H54 (cell line): ENCODE data around the gene GRIK4.

ENCODE experiments used
- DNase-seq: peaks from one replicate; pipeline ENCODE4 v3.0.0; 2011; ENCODE audit warnings: low spot score, mixed read lengths; ENCODE audit not compliant: insufficient read length
- FAIRE-seq: peaks from 3 replicates; lab custom pipeline; 2011; peaks lifted over from hg19 to GRCh38; lab: Jason Lieb, UNC
- POLR2A ChIP-seq: IDR thresholded peaks from 2 replicates; pipeline ENCODE4 v1.6.1; 2011; ENCODE audit warnings: low read depth, mild to moderate bottlenecking, low read length

The GRIK4 gene

DNA sequence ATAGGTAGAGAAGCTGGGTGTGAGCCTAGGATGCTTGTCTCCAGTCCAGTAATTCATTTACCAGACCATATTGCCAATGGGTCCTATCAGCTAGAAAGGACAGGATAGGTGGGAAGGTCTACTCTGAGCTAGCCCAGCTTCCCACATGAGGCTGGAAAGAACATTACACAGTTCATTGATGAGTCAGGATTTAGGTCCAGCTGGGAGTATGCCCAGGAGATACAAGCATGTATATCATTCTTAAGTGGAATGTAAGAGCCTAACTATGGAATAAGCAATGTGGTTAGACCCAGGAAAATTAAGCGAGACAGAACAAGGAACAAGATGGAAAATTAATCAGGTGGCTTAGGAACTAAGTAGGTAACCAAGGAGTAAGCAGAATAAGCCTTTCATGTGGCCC lies 453.3 kb downstream of the GRIK4 start:
- DNase-seq, result no peak
- TF ChIP-seq POLR2A, result no peak
- FAIRE-seq, result no peak

DNA sequence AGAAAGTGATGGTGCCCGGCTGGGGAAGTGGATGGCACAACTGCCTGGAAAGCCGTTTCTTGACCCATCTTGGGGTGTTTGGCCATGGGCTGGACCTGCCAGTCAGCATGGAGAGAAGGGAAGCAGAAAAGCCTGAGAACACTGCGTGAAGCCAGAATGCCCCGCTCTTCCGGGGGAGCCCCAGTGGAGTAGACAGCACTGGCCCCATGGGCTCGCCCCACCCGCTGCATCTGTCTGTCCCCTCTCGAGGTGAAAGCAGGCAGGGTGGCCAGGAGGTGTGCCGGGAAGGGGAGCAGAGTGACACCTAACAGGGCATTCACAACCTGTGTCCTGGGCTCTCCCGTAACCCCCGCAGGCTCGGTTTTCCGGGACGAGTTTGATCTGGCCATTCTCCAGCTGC lies 455.3 kb downstream of the GRIK4 start:
- no peak for DNase-seq
- TF ChIP-seq POLR2A, result no peak
- no peak for FAIRE-seq

DNA sequence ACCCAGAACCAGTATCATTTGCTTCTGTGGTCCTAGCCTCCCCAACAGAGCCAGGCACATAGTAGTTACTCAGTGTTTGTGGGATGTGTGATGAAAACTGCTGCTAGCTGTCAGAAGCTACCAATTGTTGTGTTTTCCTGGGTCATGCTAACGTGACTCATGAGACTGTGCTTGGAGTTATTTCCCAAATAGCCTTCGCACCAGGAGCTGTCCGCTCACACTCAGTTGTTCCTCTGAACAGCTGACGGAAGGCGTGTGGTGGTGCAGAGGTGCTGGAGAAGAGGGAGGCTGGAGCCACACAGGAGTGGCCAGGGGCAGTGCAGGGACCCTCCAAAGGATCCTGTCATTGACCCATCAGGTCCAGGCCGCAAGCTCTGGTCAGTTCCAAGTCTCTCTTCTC lies 458.4 kb downstream of the GRIK4 start:
- FAIRE-seq (no peak), DNase-seq (no peak)
- TF ChIP-seq POLR2A, result no peak

DNA sequence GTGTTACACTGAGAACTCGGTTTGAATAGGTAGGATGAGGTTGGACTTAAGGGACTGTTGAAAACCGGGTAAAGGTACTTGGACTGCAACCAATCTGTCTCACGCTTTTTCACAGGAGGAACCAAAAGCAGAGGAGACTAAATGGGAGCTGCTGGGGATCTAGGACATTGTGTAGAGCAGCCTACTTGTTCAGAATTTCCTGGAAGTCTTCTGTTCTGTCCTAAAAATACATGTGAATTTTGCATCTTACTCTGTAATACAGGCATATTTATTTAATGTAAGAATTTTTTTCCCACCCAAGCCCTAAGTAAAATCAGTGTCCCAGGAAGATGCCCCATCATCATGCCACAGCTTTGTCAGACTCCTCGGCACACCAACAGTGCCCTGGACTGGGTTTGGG lies 460.3 kb downstream of the GRIK4 start:
- FAIRE-seq (no peak), DNase-seq (no peak)
- TF ChIP-seq POLR2A, result no peak

DNA sequence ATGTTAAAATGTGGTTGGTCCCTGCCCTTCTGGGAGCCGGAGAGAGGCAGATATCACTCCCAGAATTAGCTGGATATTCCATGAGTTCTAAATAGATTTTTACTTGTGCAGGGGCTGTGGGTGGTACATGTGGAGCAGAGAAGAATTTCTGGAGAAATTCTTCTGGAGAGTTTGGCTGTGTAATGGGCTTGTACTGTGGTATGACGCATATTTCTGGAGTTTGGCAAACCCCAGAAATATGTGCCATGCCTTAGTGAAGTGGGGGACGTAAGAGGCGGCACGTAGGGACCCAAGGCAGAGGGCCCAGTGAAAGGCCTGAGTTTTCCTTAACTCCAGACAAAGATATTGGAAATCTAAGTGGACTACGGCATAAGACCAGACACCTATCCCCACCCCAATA lies 461.1 kb downstream of the GRIK4 start:
- TF ChIP-seq POLR2A, result no peak
- FAIRE-seq (no peak), DNase-seq (no peak)

DNA sequence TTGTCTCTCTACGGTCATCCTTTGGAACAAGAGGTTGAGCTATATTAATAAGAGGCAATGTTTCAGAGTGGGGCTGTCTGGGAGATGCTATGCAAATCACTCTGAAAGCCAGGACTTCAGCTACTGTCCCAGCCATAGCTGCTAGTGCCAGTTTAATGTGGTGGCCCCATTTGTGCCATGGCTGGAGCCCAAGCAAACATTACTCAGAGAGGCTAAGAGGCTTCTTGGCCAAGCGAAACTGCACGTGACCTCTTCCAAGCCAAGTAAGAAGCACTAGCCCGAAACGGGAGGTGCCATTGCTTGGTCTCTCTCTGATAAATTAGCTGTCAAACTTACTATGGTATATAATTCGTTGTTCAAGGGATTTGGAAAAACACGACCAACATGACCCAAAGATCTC lies 462.0 kb downstream of the GRIK4 start:
- no peak for TF ChIP-seq POLR2A
- FAIRE-seq, result no peak

DNA sequence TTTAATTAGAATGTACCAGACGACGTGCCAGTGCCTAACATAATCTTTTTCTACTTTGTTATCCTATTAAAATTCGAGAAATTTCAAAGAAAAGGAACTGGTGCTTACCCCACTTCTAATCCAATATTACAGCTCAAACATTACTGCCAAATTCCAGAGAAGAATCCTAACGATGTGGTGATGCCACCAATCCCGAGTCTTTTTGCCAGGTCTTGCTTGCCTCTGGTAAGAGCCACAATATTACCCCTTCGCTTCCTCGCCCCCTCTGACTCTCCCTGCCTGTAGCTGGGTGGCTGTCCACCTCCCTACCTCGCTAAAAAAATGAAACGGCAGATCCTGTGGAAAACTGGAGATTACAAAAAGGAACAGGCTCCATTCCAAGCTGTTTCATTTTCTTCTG lies 462.9 kb downstream of the GRIK4 start:
- FAIRE-seq (no peak), DNase-seq (no peak)
- no peak for TF ChIP-seq POLR2A

More for the DNA sequence above, 462.0 kb downstream of the GRIK4 start:
- no peak for DNase-seq

DNA sequence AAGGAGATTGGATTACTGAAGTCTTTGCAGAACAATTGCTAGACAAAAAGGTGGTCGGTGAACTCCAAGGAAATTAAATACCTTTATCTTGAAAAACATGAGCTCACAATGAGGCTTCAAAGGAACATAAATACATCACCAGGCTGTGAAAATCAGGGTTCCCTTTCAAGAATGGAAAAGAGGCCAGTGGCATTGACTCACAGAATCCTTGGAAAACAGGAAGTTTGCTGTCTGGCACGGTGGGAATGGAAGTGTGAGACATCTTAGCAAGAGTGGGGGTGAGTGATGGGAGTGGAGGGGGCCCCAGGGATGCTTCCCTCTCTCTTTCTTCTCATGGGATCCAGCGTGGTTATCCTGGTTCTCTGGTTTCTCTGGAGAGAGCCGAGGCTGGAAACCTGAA lies 463.4 kb downstream of the GRIK4 start:
- FAIRE-seq, result no peak
- no peak for DNase-seq
- TF ChIP-seq POLR2A, result no peak

DNA sequence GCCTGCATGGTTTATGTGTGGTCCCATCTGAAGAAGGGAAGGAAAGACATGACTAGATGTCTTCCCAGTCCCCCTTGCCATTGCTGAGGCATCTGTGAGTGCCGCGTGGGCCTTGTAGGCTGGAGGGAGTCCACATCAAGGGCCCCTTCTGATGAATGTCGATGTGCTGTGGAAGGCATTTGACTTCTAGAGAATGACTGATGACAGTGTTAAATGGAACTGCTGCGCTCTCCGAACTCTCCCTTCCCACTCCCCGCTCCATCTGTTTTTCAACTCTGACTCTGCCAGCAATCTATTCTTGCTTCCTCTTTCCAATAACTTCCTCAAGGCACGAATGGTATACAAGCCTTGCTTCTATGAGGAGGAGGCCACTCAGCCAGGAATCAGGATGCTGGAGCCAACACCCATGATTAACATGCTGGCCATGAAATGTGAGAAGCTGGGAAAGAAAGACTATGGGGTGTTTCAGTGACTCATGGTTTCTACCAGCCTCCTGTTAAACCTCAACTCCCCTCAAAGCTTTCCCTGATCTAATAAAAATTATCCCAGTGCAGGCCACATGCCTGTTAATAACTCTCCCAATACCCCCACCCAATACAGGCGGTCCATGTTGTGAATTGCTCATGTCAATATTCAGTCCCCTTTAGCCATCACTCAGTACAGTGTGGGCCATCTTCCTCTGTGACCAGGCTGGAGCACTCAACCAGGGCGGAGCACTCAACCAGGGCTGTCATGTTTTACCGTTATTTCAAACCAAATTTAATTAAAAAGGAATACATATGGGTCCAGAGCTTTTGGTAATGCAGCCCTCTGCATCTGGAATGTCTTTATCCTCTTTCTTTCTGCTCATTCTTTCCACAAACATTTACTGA lies 466.0 kb downstream of the GRIK4 start:
- FAIRE-seq (no peak), DNase-seq (no peak)
- TF ChIP-seq POLR2A, result no peak

DNA sequence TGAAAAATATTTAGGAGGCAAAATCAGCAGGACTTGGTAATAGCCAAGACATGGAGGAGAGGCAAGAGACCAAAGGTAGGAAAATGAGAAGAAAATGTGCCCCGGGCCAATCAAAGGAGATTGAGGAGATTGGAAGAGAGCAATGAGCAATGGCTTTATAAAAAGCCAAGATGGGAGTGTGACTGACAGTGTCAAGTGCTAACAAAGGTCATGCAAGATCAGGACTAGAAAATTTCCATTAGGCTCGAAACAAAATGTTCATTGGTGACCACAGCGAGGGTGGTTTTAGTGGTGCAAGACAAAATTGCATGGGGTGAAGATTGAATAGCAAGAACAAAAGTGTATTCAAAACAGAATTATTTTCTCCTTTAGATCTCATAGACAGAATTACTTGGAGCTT lies 467.2 kb downstream of the GRIK4 start:
- no peak for TF ChIP-seq POLR2A
- no peak for DNase-seq
- FAIRE-seq, result no peak

DNA sequence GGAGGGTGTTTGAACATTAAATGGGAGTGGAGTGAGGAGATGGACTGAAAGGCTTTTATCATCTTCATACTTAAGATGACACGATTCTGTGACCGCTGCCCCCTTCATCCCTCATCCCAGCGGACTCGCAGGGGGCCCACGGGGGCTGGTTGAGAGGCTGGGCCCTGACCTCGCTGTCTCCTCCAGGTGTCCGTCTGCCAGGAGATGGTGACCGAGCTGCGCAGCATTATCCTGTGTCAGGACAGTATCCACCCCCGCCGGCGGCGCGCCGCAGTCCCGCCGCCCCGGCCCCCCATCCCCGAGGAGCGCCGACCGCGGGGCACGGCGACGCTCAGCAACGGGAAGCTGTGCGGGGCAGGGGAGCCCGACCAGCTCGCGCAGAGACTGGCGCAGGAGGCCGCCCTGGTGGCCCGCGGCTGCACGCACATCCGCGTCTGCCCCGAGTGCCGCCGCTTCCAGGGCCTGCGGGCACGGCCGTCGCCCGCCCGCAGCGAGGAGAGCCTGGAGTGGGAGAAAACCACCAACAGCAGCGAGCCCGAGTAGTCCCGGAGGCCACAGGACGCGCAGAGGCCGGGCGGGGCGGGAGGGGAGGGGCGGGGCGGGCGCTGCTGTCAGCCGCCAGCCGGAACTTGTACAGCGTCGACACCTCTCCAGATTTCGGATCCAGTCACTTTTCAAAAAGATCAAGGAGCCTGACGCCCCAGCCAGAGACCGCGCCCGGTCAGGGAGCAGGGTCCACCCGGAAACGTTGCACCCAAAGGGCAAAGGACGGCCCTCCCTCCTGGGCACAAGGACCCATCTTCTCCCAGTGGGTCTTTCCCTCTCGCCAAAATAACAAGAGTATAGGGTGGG lies 474.4 kb downstream of the GRIK4 start:
- FAIRE-seq (no peak), DNase-seq (no peak)
- TF ChIP-seq POLR2A, result no peak

DNA sequence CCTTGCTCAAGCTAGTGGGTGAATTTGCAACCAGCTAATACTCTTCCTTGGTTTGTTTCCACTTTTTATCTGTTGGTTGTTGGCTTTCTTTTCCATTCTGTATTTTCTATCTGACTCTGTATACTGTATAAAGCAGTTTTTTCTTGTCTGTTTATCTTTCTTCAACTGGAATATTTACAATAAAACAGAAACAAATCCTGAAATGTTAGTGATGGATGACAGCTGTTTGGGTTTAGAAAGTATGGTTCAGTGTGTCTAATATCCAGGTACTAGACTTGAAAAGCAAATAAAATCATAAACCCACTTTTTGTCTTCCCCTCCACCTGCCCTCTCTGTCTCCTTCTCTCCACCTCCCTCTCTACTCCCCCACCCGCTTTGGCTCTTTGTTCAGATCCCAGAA lies 477.1 kb downstream of the GRIK4 start:
- no peak for DNase-seq
- FAIRE-seq, result no peak
- no peak for TF ChIP-seq POLR2A

DNA sequence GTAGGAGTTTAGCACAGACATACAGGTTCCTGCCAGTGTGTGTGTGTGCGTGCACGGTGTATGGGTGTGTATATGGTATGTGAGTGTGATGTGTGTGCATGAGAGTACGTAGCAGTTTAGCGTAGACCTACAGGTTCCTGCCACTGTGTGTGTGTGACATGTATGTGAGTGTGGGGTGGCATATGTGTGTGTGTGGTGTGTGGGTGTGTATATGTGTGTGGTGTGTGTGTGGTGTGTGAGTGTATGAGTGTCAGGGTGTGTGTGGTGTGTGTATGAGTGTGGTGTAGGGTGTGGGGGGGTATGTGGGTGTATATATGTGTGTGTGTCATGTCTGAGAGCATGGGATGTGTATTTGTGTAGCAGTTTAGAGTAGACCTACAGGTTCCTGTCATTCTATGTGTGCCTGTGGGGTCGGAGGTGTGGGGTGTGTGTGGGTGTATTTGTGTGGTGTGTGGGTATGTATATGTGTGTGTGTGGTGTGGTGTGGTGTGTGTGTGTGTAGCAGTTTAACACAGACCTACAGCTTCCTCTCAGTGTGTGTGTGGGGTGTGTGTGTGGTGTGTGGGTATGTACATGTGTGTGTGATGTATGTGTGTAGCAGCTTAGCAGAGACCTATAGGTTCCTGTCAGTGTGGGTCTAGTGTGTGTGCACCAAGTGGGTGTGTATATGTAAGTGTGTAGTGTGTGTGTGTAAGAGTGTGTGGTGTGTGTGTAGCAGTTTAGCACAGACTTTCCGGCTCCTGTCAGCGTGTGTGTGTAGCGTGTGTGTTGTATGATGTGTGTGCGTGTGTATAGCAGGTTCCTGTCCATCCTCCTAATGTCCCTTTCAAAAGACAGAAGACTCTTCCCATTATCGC lies 480.5 kb downstream of the GRIK4 start:
- FAIRE-seq, result no peak
- no peak for TF ChIP-seq POLR2A

More for the DNA sequence above, 480.5 kb downstream of the GRIK4 start:
- DNase-seq, result no peak
